ENCODE measurements around the gene ARFGEF2. TPM values are rescaled to one million over a fixed set of nuclear protein-coding genes. Genes with fewer than 3 reads are reported as not detected.
A peak's percentile ranks its signal among the peaks of the same experiment; 100 is the strongest.

ARFGEF2 gene
- total and polyA plus RNA-seq, 2 of the 4 experiments (the other 2 are of a cell fraction) = 10.3 to 39.1 TPM

GRCh38 chr20:48931527-48932374 lies 10.2 kb downstream of the ARFGEF2 start:
- WGBS, 2 experiments (ENCODE audit: extremely low coverage in 2 of 2, insufficient read length in 1 of 2) = 97% methylated on average over 6 of the region's 9 CpGs; no CpG with 5 or more reads in 1 of the 2 experiments
- no peak for ATAC-seq (ENCODE audit: low read depth)
- TF ChIP-seq USF2 (IDR thresholded peaks at IDR 0.05; ENCODE audit: low read depth, low read length) (no peak), CTCF (conservative IDR thresholded peaks at IDR 0.05; ENCODE audit: low read depth, low read length) (no peak), SMC3 (IDR thresholded peaks at IDR 0.05; ENCODE audit: low read depth, low read length) (no peak), RCOR1 (IDR thresholded peaks at IDR 0.05; ENCODE audit: insufficient replicate concordance, low read length) (no peak), POLR2A (IDR thresholded peaks at IDR 0.05; ENCODE audit: low read depth, low read length) (no peak), RAD21 (IDR thresholded peaks at IDR 0.05; ENCODE audit: low read length) (no peak), CEBPB (IDR thresholded peaks at IDR 0.05; ENCODE audit: low read depth, low read length) (no peak), BHLHE40 (IDR thresholded peaks at IDR 0.05; ENCODE audit: low read depth, low read length) (no peak), MXI1 (IDR thresholded peaks at IDR 0.05; ENCODE audit: borderline replicate concordance, low read depth, low read length) (no peak), MAFK (IDR thresholded peaks at IDR 0.05; ENCODE audit: low read depth, low read length) (no peak), FOS (IDR thresholded peaks at IDR 0.05; ENCODE audit: low read depth, low read length) (no peak), NFE2L2 (IDR thresholded peaks at IDR 0.05; ENCODE audit: low read depth, low read length) (no peak), CHD1 (IDR thresholded peaks at IDR 0.05; ENCODE audit: low read depth, low read length) (no peak), MAZ (IDR thresholded peaks at IDR 0.05; ENCODE audit: borderline replicate concordance, low read depth, low read length) (no peak)

More at GRCh38 chr20:48931527-48932374, 10.2 kb downstream of the ARFGEF2 start:
- peaks cover 22% of the 10 kb centered on the region for H3K4me1 ChIP-seq (ENCODE audit: control insufficient read depth, insufficient read depth, low read length)
- H3K79me1 ChIP-seq (ENCODE audit: low read depth in 1 of 2, low read length in 2 of 2) = peaks cover 42 to 66% of the 10 kb centered on the region in 2 experiments
- POLR2A ChIA-PET (ENCODE audit: unreplicated experiment) = no interaction called here
- no peaks in the 10 kb centered on the region for H3K27me3 ChIP-seq (ENCODE audit: control insufficient read depth, insufficient read depth, low read length)
- H3K36me3 ChIP-seq (ENCODE audit: control insufficient read depth, insufficient read depth, low read length) = no peaks in the 10 kb centered on the region
- no peak overlapping the region for H3K4me2 ChIP-seq (ENCODE audit: low read depth, low read length)
- DNase-seq = no peak
- no peak overlapping the region for H3K27ac ChIP-seq (ENCODE audit: insufficient read depth, low read length)
- in situ Hi-C loops (cut with MboI; ENCODE audit: low sequenced_read_pairs) (no loop called here), dilution Hi-C loops (cut with HindIII; ENCODE audit: low sequenced_read_pairs, unreplicated experiment) (no loop called here), intact Hi-C loops (cut with micrococcal nuclease) (no loop called here)
- H2BK5ac ChIP-seq (ENCODE audit: low read depth, low read length, poor library complexity, severe bottlenecking) = peak overlapping the region; percentile 50
- no peak overlapping the region for H3K56ac ChIP-seq (ENCODE audit: extremely low read depth, insufficient read depth, low read length)
- peak overlapping the region; percentile 18 for H3K23ac ChIP-seq (ENCODE audit: low read depth, low read length)
- CTCF ChIA-PET = interaction anchor here (0.6 kb wide), 1 partner anchor 116 kb away, joined by 3 read pairs; no protein-coding TSS in a partner anchor
- peak overlapping the region; percentile 68 for H4K91ac ChIP-seq (ENCODE audit: insufficient read depth, low read depth, low read length)
- peak overlapping the region; percentile 90 for H3K14ac ChIP-seq (replicated peaks; ENCODE audit: low read depth, low read length)
- H2AK5ac ChIP-seq (ENCODE audit: low read depth, low read length) = peak overlapping the region; percentile 96
- no TSS peak for BruUV-seq (replicated peaks)
- H3K18ac ChIP-seq (ENCODE audit: low read depth, low read length) = no peak overlapping the region
- peak overlapping the region; percentile 92; the same call in 1 of the 2 replicates for H2BK20ac ChIP-seq (ENCODE audit: low read depth, low read length)
- H3K9me1 ChIP-seq (ENCODE audit: insufficient read depth, low read length) = peaks cover 29% of the 10 kb centered on the region
- H2AFZ ChIP-seq (replicated peaks; ENCODE audit: low read length, poor library complexity) = no peak overlapping the region
- peak overlapping the region; percentile 87; the same call in 2 of the 3 replicates for H2BK15ac ChIP-seq (ENCODE audit: low read depth, low read length)
- H2AK9ac ChIP-seq (replicated peaks; ENCODE audit: low read depth, low read length, poor library complexity) = no peak overlapping the region
- H4K20me1 ChIP-seq (ENCODE audit: insufficient read depth, low read length) = peaks cover 50% of the 10 kb centered on the region
- peak overlapping the region; percentile 89 for H2BK120ac ChIP-seq (ENCODE audit: low read depth, low read length)
- no peak overlapping the region; the same call in 1 of the 2 replicates for H4K5ac ChIP-seq (ENCODE audit: low read depth, low read length)
- H4K8ac ChIP-seq (ENCODE audit: low read depth in 2 of 2, low read length in 2 of 2) = peak overlapping the region; percentile 46 to 75; a peak in 2 of 4 replicates
- H3K9ac ChIP-seq (ENCODE audit: low read depth, low read length) = no peak overlapping the region
- no peak overlapping the region for H3K4me3 ChIP-seq (ENCODE audit: insufficient read depth, low read depth, low read length)
- no peaks in the 10 kb centered on the region for H3K9me3 ChIP-seq (ENCODE audit: control insufficient read depth, insufficient read depth, low read length)
- H3K4ac ChIP-seq (ENCODE audit: low read depth, low read length) = peak overlapping the region; percentile 84

Measured in IMR-90 (cell line).